Measurements from ENCODE around the gene SYDE2.
A peak's percentile ranks its signal among the peaks of the same experiment; 100 is the strongest.

Gene SYDE2

DNA sequence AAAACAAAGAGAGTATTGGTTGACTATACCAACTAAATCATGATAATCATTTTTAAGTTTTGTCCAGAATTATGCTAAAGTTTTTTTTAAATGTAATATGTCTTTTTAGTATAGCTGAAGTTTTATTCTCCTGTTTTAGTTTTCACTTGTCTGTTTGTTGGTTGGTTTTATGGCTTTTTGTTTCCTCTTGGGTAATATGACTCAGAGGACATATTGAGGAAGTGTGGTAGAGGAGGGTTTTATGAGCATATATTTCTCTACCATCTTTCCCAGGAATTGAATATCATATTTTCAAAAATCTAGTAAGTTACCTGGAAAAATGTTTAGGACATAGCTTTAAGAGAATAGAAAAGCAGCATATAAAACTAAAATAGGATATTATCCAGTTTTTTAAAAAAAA, 84.0 kb downstream of the SYDE2 start:
- H3K4me1 ChIP-seq (ENCODE audit: control extremely low read depth in 1 of 4, control insufficient read depth in 4 of 4, insufficient read depth in 4 of 4, low read length in 3 of 4): peaks cover 0 to 4% (median 0%) of the 10 kb centered on the region in 4 experiments
- peak; percentile 22 to 74 (median 61) for DNase-seq
- peaks cover 0 to 2% (median 0%) of the 10 kb centered on the region in 5 experiments for H3K9me3 ChIP-seq (ENCODE audit: control extremely low read depth in 1 of 5, control insufficient read depth in 4 of 5, insufficient read depth in 2 of 5, low read depth in 1 of 5, low read length in 4 of 5)
- no peak overlapping the region for H3K27ac ChIP-seq (ENCODE audit: insufficient read depth in 1 of 2, low read depth in 1 of 2, low read length in 2 of 2, poor library complexity in 1 of 2, severe bottlenecking in 2 of 2)
- ChIA-PET CTCF (interaction anchor here (0.8 to 1.0 kb wide), 2 partner anchors 18 to 172 kb away, joined by 3 read pairs; no protein-coding TSS in a partner anchor), POLR2A (no interaction called here)
- H3K36me3 ChIP-seq (ENCODE audit: control insufficient read depth in 4 of 4, insufficient read depth in 4 of 4, low read length in 3 of 4): no peaks in the 10 kb centered on the region
- H3K27me3 ChIP-seq (replicated peaks in 2 of 5; ENCODE audit: control insufficient read depth in 4 of 5, insufficient read depth in 5 of 5, low read length in 4 of 5): no peaks in the 10 kb centered on the region
- H3K4me3 ChIP-seq (ENCODE audit: control insufficient read depth in 1 of 7, extremely low read depth in 1 of 7, insufficient read depth in 4 of 7, low read depth in 2 of 7, low read length in 6 of 7): no peak overlapping the region

DNA sequence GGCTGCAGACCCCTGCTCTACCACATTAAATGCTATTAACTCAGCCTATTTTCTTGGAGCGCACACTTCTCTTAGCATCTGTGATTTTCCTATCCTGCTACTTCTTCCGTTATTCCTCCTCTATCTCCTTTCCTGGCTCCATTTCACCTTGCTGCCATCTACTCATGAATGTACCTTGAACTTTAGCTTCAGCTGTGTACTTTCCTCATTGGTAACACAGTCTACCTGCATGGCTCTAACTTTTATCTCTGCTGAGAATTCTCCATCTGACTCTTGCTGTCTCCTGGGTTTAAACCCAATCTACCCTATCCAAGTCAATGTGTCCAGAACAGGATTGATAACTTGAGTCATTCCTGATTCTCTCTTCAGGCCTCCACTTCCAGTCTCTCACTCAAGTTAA, 84.9 kb downstream of the SYDE2 start:
- ChIA-PET CTCF (interaction anchor here (0.8 kb wide), 1 partner anchor 171 kb away, joined by 3 read pairs; no protein-coding TSS in a partner anchor), POLR2A (no interaction called here)
- 92% methylated on average over 2 of the region's 2 CpGs for WGBS (ENCODE audit: insufficient coverage)
- no peak for DNase-seq
- Histone ChIP-seq H3K36me3 (ENCODE audit: control insufficient read depth in 4 of 4, insufficient read depth in 4 of 4, low read length in 3 of 4) (no peaks in the 10 kb centered on the region), H3K27ac (ENCODE audit: insufficient read depth in 1 of 2, low read depth in 1 of 2, low read length in 2 of 2, poor library complexity in 1 of 2, severe bottlenecking in 2 of 2) (no peak overlapping the region), H3K4me3 (ENCODE audit: control insufficient read depth in 1 of 7, extremely low read depth in 1 of 7, insufficient read depth in 4 of 7, low read depth in 2 of 7, low read length in 6 of 7) (no peak overlapping the region), H3K4me1 (ENCODE audit: control extremely low read depth in 1 of 4, control insufficient read depth in 4 of 4, insufficient read depth in 4 of 4, low read length in 3 of 4) (peaks cover 0 to 4% (median 0%) of the 10 kb centered on the region in 4 experiments), H3K27me3 (replicated peaks in 2 of 5; ENCODE audit: control insufficient read depth in 4 of 5, insufficient read depth in 5 of 5, low read length in 4 of 5) (no peaks in the 10 kb centered on the region), H3K9me3 (ENCODE audit: control extremely low read depth in 1 of 5, control insufficient read depth in 4 of 5, insufficient read depth in 2 of 5, low read depth in 1 of 5, low read length in 4 of 5) (peaks cover 0 to 2% (median 0%) of the 10 kb centered on the region in 5 experiments)

DNA sequence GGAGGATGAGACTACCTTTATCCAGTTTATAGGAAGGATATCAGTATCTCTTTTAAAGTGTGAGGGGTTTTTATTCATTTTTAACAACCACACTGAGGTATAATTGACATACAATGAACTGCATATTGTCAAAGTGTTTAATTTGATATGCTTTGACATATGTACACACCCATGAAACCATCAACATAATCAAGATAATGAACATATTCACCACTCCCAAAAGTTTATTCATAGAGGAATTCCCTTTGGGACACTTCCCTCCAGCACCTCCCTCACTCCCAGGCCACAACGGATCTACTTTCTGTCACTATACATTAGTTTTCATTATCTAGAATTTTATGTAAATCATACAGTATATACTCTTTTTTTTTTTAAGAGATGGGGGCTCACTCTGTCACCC, 89.1 kb downstream of the SYDE2 start:
- no peak overlapping the region for H3K27ac ChIP-seq (ENCODE audit: insufficient read depth in 1 of 2, low read depth in 1 of 2, low read length in 2 of 2, poor library complexity in 1 of 2, severe bottlenecking in 2 of 2)
- H3K27me3 ChIP-seq (replicated peaks in 2 of 5; ENCODE audit: control insufficient read depth in 4 of 5, insufficient read depth in 5 of 5, low read length in 4 of 5): no peaks in the 10 kb centered on the region
- no peak for DNase-seq
- POLR2A ChIA-PET: no interaction called here
- CTCF ChIA-PET: interaction anchor here (8.2 kb wide), 1 partner anchor 145 kb away, joined by 159 read pairs; the partner anchor contains the start of gene C1orf52
- no peaks in the 10 kb centered on the region for H3K9me3 ChIP-seq (ENCODE audit: control extremely low read depth in 1 of 5, control insufficient read depth in 4 of 5, insufficient read depth in 2 of 5, low read depth in 1 of 5, low read length in 4 of 5)
- WGBS (ENCODE audit: insufficient coverage): no CpG with 5 or more reads among the region's 1 CpG
- peaks cover 0 to 3% (median 0%) of the 10 kb centered on the region in 4 experiments for H3K4me1 ChIP-seq (ENCODE audit: control extremely low read depth in 1 of 4, control insufficient read depth in 4 of 4, insufficient read depth in 4 of 4, low read length in 3 of 4)
- H3K4me3 ChIP-seq (ENCODE audit: control insufficient read depth in 1 of 7, extremely low read depth in 1 of 7, insufficient read depth in 4 of 7, low read depth in 2 of 7, low read length in 6 of 7): no peak overlapping the region
- H3K36me3 ChIP-seq (ENCODE audit: control insufficient read depth in 4 of 4, insufficient read depth in 4 of 4, low read length in 3 of 4): no peaks in the 10 kb centered on the region

DNA sequence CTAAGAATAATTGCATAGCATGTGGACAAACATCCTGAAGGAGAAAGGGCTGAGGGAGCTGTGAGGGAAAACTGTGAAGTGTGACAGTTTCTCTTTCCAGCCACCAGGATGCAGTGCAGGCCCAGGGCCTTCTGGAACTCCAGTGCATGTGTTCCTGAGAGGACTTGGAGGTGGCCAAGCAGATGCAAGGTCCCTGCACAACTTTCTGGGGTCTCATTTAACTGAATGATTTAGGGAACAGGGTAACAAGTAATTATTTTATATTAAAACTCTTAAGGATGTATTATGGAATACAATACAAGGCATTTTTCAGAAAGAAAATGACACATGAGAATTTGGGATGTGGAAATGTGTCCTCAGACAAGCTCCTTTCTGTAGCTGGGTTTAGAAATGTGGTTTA, 91.3 kb downstream of the SYDE2 start:
- Histone ChIP-seq H3K4me1 (ENCODE audit: control extremely low read depth in 1 of 4, control insufficient read depth in 4 of 4, insufficient read depth in 4 of 4, low read length in 3 of 4) (no peaks in the 10 kb centered on the region), H3K27me3 (replicated peaks in 2 of 5; ENCODE audit: control insufficient read depth in 4 of 5, insufficient read depth in 5 of 5, low read length in 4 of 5) (no peaks in the 10 kb centered on the region), H3K9me3 (ENCODE audit: control extremely low read depth in 1 of 5, control insufficient read depth in 4 of 5, insufficient read depth in 2 of 5, low read depth in 1 of 5, low read length in 4 of 5) (no peaks in the 10 kb centered on the region), H3K27ac (ENCODE audit: insufficient read depth in 1 of 2, low read depth in 1 of 2, low read length in 2 of 2, poor library complexity in 1 of 2, severe bottlenecking in 2 of 2) (no peak overlapping the region), H3K36me3 (ENCODE audit: control insufficient read depth in 4 of 4, insufficient read depth in 4 of 4, low read length in 3 of 4) (no peaks in the 10 kb centered on the region), H3K4me3 (ENCODE audit: control insufficient read depth in 1 of 7, extremely low read depth in 1 of 7, insufficient read depth in 4 of 7, low read depth in 2 of 7, low read length in 6 of 7) (no peak overlapping the region)
- peak; percentile 74 to 87 (median 83) for DNase-seq
- POLR2A ChIA-PET: interaction anchor here (2.2 kb wide), 1 partner anchor 150 kb away, joined by 9 read pairs; the partner anchor contains the start of gene C1orf52
- CTCF ChIA-PET: interaction anchor here (0.7 to 8.2 kb wide), 24 partner anchors 12 to 166 kb away, joined by 3 to 159 read pairs (median 4); partner anchors contain the start of gene C1orf52
